Gastrocnemius medialis (tissue), 4 donors: ENCODE results near the gene ZNF529.

Source experiments
- POLR2A ChIP-seq, 2 donors: fragments of 450-650 bp; IDR thresholded peaks; one replicate each; pipeline ENCODE4 v1.6.1; 2017; ENCODE audit warnings: antibody characterized with exemption in 2 of 2, mild to moderate bottlenecking in 2 of 2, moderate library complexity in 2 of 2
- TF ChIP-seq, protein P1 (sequence below), 5 experiments: fragments of 450-650 bp in 3 of 5; fragments of 200-600 bp in 2 of 5; sonication (generic) in 2 of 5; IDR thresholded peaks in 4 of 5; conservative IDR thresholded peaks in 1 of 5; 1 replicate in 4 of 5; 2 replicates in 1 of 5; pipeline ENCODE4 v1.5.1; 2016 to 2019; ENCODE audit warnings: antibody characterized with exemption in 5 of 5, mild to moderate bottlenecking in 3 of 5, moderate library complexity in 3 of 5

DNA sequence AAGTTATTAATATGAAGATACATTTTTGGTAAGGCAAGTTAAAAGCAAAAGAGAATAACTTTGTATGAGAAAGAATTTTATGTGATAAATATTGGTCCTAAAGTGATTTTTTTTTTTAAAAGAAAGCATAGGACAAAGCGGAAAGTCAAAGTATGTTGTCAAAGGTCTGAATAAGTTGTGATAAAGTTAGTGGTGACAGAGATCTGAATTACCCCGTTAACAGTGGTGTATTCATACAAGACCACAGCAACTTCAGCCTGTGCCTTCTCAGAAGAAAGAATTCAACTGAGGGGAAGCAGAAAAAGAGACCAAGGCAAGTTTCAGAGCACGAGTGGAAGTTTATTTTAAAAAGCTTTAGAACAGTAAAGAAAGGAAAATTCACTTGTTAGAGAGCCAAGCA lies 64.8 kb downstream of the ZNF529 start:
- TF ChIP-seq, protein P1, sequence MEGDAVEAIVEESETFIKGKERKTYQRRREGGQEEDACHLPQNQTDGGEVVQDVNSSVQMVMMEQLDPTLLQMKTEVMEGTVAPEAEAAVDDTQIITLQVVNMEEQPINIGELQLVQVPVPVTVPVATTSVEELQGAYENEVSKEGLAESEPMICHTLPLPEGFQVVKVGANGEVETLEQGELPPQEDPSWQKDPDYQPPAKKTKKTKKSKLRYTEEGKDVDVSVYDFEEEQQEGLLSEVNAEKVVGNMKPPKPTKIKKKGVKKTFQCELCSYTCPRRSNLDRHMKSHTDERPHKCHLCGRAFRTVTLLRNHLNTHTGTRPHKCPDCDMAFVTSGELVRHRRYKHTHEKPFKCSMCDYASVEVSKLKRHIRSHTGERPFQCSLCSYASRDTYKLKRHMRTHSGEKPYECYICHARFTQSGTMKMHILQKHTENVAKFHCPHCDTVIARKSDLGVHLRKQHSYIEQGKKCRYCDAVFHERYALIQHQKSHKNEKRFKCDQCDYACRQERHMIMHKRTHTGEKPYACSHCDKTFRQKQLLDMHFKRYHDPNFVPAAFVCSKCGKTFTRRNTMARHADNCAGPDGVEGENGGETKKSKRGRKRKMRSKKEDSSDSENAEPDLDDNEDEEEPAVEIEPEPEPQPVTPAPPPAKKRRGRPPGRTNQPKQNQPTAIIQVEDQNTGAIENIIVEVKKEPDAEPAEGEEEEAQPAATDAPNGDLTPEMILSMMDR (IDR thresholded peaks at IDR 0.05 in 4 of 5, conservative IDR thresholded peaks at IDR 0.05 in 1 of 5): no peak
- TF ChIP-seq POLR2A (IDR thresholded peaks at IDR 0.05): no peak
